Measurements from ENCODE around the gene SLC7A14. TPM values are rescaled to one million over a fixed set of nuclear protein-coding genes. Genes with fewer than 3 reads are reported as not detected.

The SLC7A14 gene
- total RNA-seq, 1 donor, result under 0.01 TPM

GRCh38 chr3:170485294-170485693 lies 100.6 kb downstream of the SLC7A14 start:
- Histone ChIP-seq H3K4me1 (ENCODE audit: insufficient read depth, low read length) (no peaks in the 10 kb centered on the region), H3K4me3 (ENCODE audit: low read length) (no peak overlapping the region), H3K27me3 (ENCODE audit: insufficient read depth, low read length) (no peaks in the 10 kb centered on the region), H3K9me3 (ENCODE audit: low read depth, low read length) (no peaks in the 10 kb centered on the region)

- H3K4me3 ChIP-seq (ENCODE audit: low read length), result no peak overlapping the region
- H3K4me1 ChIP-seq (ENCODE audit: insufficient read depth, low read length), result no peaks in the 10 kb centered on the region
- H3K9me3 ChIP-seq (ENCODE audit: low read depth, low read length), result no peaks in the 10 kb centered on the region
- H3K27me3 ChIP-seq (ENCODE audit: insufficient read depth, low read length), result no peaks in the 10 kb centered on the region
Observed at GRCh38 chr3:170484869-170485268, 101.0 kb downstream of the SLC7A14 start.

GRCh38 chr3:170483485-170484262 lies 102.2 kb downstream of the SLC7A14 start:
- H3K4me1 ChIP-seq (ENCODE audit: insufficient read depth, low read length), result no peaks in the 10 kb centered on the region
- H3K4me3 ChIP-seq (ENCODE audit: low read length), result no peak overlapping the region
- H3K27me3 ChIP-seq (ENCODE audit: insufficient read depth, low read length), result no peaks in the 10 kb centered on the region
- H3K9me3 ChIP-seq (ENCODE audit: low read depth, low read length), result no peaks in the 10 kb centered on the region

- no peak overlapping the region for H3K4me3 ChIP-seq (ENCODE audit: low read length)
- H3K4me1 ChIP-seq (ENCODE audit: insufficient read depth, low read length), result no peaks in the 10 kb centered on the region
- H3K9me3 ChIP-seq (ENCODE audit: low read depth, low read length), result no peaks in the 10 kb centered on the region
- H3K27me3 ChIP-seq (ENCODE audit: insufficient read depth, low read length), result peaks cover 1% of the 10 kb centered on the region
Observed at GRCh38 chr3:170482199-170482598, 103.7 kb downstream of the SLC7A14 start.

GRCh38 chr3:170480111-170480510 lies 105.8 kb downstream of the SLC7A14 start:
- Histone ChIP-seq H3K4me1 (ENCODE audit: insufficient read depth, low read length) (no peaks in the 10 kb centered on the region), H3K9me3 (ENCODE audit: low read depth, low read length) (no peaks in the 10 kb centered on the region), H3K4me3 (ENCODE audit: low read length) (no peak overlapping the region), H3K27me3 (ENCODE audit: insufficient read depth, low read length) (peaks cover 2% of the 10 kb centered on the region)

GRCh38 chr3:170477395-170477794 lies 108.5 kb downstream of the SLC7A14 start:
- Histone ChIP-seq H3K9me3 (ENCODE audit: low read depth, low read length) (no peaks in the 10 kb centered on the region), H3K4me3 (ENCODE audit: low read length) (no peak overlapping the region), H3K4me1 (ENCODE audit: insufficient read depth, low read length) (no peaks in the 10 kb centered on the region), H3K27me3 (ENCODE audit: insufficient read depth, low read length) (peaks cover 2% of the 10 kb centered on the region)

GRCh38 chr3:170476291-170476690 lies 109.6 kb downstream of the SLC7A14 start:
- H3K4me3 ChIP-seq (ENCODE audit: low read length), result no peak overlapping the region

GRCh38 chr3:170475092-170475685 lies 110.7 kb downstream of the SLC7A14 start:
- no peak overlapping the region for H3K4me3 ChIP-seq (ENCODE audit: low read length)

More at GRCh38 chr3:170476291-170476690, 109.6 kb downstream of the SLC7A14 start:
- Histone ChIP-seq H3K4me1 (ENCODE audit: insufficient read depth, low read length) (no peaks in the 10 kb centered on the region), H3K9me3 (ENCODE audit: low read depth, low read length) (no peaks in the 10 kb centered on the region), H3K27me3 (ENCODE audit: insufficient read depth, low read length) (peaks cover 2% of the 10 kb centered on the region)

GRCh38 chr3:170473358-170473757 lies 112.5 kb downstream of the SLC7A14 start:
- Histone ChIP-seq H3K9me3 (ENCODE audit: low read depth, low read length) (no peaks in the 10 kb centered on the region), H3K4me3 (ENCODE audit: low read length) (no peak overlapping the region), H3K4me1 (ENCODE audit: insufficient read depth, low read length) (no peaks in the 10 kb centered on the region), H3K27me3 (ENCODE audit: insufficient read depth, low read length) (peaks cover 11% of the 10 kb centered on the region)

More at GRCh38 chr3:170475092-170475685, 110.7 kb downstream of the SLC7A14 start:
- H3K4me1 ChIP-seq (ENCODE audit: insufficient read depth, low read length), result no peaks in the 10 kb centered on the region
- no peaks in the 10 kb centered on the region for H3K9me3 ChIP-seq (ENCODE audit: low read depth, low read length)
- H3K27me3 ChIP-seq (ENCODE audit: insufficient read depth, low read length), result peaks cover 7% of the 10 kb centered on the region

GRCh38 chr3:170471149-170471548 lies 114.7 kb downstream of the SLC7A14 start:
- Histone ChIP-seq H3K4me1 (ENCODE audit: insufficient read depth, low read length) (no peaks in the 10 kb centered on the region), H3K9me3 (ENCODE audit: low read depth, low read length) (no peaks in the 10 kb centered on the region), H3K27me3 (ENCODE audit: insufficient read depth, low read length) (peaks cover 8% of the 10 kb centered on the region), H3K4me3 (ENCODE audit: low read length) (no peak overlapping the region)

GRCh38 chr3:170470063-170471016 lies 115.5 kb downstream of the SLC7A14 start:
- H3K9me3 ChIP-seq (ENCODE audit: low read depth, low read length), result no peaks in the 10 kb centered on the region
- no peak overlapping the region for H3K4me3 ChIP-seq (ENCODE audit: low read length)
- H3K4me1 ChIP-seq (ENCODE audit: insufficient read depth, low read length), result no peaks in the 10 kb centered on the region
- H3K27me3 ChIP-seq (ENCODE audit: insufficient read depth, low read length), result peaks cover 8% of the 10 kb centered on the region

GRCh38 chr3:170469151-170470062 lies 116.5 kb downstream of the SLC7A14 start:
- H3K27me3 ChIP-seq (ENCODE audit: insufficient read depth, low read length), result peaks cover 8% of the 10 kb centered on the region
- no peak overlapping the region for H3K4me3 ChIP-seq (ENCODE audit: low read length)
- no peaks in the 10 kb centered on the region for H3K4me1 ChIP-seq (ENCODE audit: insufficient read depth, low read length)
- no peaks in the 10 kb centered on the region for H3K9me3 ChIP-seq (ENCODE audit: low read depth, low read length)

- Histone ChIP-seq H3K27me3 (ENCODE audit: insufficient read depth, low read length) (peaks cover 16% of the 10 kb centered on the region), H3K9me3 (ENCODE audit: low read depth, low read length) (no peaks in the 10 kb centered on the region), H3K4me3 (ENCODE audit: low read length) (no peak overlapping the region), H3K4me1 (ENCODE audit: insufficient read depth, low read length) (no peaks in the 10 kb centered on the region)
Observed at GRCh38 chr3:170467571-170468147, 118.2 kb downstream of the SLC7A14 start.

- Histone ChIP-seq H3K9me3 (ENCODE audit: low read depth, low read length) (no peaks in the 10 kb centered on the region), H3K4me3 (ENCODE audit: low read length) (no peak overlapping the region), H3K27me3 (ENCODE audit: insufficient read depth, low read length) (peaks cover 16% of the 10 kb centered on the region), H3K4me1 (ENCODE audit: insufficient read depth, low read length) (no peaks in the 10 kb centered on the region)
Observed at GRCh38 chr3:170467007-170467406, 118.9 kb downstream of the SLC7A14 start.

Data from mononuclear cell (primary cell).